Measurements from ENCODE around the gene NFIC.

DNA sequence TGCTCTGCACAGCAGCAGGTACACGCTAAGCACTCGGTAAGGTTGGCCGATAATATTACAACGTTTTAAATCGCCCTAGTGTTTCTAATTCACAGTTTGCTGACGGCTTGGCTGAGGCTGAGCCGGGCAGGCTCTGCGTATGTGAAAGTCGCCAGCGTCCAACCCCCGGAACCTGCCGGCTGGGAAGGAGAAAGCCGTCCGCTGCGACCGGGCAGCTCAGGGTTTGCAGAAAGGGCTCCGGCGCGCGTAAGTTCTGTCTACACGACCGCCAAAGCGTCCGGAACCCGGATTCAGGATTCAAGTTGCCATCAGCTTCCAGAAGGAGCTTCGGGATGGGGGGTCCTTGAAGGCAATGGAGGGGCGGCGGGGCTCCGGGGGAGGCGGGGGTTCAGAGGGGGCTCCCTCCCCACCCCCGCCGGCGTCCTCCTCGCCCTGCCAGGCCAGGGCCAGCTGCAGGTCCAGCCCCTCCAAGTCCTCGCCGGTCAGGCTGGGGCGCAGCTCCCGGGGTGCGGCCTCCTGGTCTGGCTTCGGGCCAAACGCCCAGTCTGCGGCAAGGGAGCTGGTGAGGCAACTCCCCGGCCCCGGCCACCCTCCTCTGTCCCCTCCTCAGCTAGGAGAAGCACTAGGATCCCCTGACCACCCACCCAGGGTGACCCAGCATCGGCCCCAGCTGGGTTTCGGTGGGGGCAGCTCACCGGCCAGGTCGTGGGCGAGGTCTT lies 116.3 kb downstream of the NFIC start:
- TF ChIP-seq, protein P1, sequence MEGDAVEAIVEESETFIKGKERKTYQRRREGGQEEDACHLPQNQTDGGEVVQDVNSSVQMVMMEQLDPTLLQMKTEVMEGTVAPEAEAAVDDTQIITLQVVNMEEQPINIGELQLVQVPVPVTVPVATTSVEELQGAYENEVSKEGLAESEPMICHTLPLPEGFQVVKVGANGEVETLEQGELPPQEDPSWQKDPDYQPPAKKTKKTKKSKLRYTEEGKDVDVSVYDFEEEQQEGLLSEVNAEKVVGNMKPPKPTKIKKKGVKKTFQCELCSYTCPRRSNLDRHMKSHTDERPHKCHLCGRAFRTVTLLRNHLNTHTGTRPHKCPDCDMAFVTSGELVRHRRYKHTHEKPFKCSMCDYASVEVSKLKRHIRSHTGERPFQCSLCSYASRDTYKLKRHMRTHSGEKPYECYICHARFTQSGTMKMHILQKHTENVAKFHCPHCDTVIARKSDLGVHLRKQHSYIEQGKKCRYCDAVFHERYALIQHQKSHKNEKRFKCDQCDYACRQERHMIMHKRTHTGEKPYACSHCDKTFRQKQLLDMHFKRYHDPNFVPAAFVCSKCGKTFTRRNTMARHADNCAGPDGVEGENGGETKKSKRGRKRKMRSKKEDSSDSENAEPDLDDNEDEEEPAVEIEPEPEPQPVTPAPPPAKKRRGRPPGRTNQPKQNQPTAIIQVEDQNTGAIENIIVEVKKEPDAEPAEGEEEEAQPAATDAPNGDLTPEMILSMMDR (IDR thresholded peaks at IDR 0.05; ENCODE audit: borderline replicate concordance, extremely low read depth, low read length, poor library complexity, severe bottlenecking) = no peak
- no peak for TF ChIP-seq EZH2 (IDR thresholded peaks at IDR 0.05; ENCODE audit: borderline replicate concordance, low read depth, low read length, severe bottlenecking)

Measured in DND-41 (cell line).